ENCODE data around the gene BCS1L.

DNA sequence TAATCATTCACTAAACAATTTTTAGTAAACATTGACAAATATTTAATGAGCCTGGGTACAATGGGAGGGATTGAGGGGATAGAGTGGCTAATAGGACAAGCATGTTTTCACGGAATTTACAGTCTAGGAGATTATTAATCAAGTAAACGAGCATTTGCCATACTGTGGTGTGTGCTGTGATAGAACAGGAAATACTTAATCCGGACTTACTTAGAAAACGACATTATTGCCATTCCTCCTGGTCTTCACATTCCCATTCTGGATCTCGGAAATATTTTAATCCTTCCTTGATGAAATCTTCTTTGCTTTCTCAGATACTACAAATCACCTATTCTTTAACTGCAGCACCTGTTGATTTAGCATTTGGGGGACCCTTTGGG, 52.1 kb downstream of the BCS1L start:
- TF ChIP-seq POLR2AphosphoS5 (IDR thresholded peaks at IDR 0.05; ENCODE audit: low read depth, low read length) (no peak), PAX5 (IDR thresholded peaks at IDR 0.05; ENCODE audit: insufficient read depth, low read length, severe bottlenecking) (no peak)
